Measurements from ENCODE around the gene TRAF1.

Gene TRAF1

DNA sequence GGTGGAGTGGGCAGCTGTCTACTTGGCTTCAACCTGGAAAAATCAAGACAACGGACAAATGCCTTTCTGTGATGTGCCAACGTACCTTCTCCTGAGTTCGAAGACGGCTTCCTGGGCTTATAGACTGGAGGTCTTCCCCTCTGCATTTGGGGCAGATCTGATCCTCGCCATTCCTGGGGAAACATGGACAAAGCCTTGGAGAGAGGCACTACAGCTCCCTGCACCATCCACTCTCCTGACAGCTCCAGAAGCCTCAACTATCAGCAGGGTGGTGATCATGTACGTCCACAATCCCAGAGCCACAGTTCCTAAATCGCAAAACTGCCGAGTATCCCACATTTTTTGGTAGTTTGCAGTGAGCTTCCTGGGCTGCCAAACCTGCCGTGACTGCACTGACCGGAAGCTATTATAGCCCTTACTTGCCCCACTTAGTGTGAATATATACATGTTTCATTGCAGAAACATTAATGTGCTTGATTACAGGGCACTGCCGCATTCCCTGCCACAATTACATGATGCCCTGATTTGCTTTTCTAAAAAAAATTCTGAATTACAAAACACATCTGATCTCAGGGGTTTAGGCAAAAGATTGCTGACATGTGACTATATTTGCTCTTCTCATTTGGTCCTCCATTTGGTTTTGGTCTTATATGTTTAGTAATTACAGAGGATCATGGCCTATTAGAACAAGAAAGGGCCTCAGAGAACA, 2.8 kb downstream of the TRAF1 start:
- DNase-seq (ENCODE audit: low read depth in 2 of 2) = no peak

DNA sequence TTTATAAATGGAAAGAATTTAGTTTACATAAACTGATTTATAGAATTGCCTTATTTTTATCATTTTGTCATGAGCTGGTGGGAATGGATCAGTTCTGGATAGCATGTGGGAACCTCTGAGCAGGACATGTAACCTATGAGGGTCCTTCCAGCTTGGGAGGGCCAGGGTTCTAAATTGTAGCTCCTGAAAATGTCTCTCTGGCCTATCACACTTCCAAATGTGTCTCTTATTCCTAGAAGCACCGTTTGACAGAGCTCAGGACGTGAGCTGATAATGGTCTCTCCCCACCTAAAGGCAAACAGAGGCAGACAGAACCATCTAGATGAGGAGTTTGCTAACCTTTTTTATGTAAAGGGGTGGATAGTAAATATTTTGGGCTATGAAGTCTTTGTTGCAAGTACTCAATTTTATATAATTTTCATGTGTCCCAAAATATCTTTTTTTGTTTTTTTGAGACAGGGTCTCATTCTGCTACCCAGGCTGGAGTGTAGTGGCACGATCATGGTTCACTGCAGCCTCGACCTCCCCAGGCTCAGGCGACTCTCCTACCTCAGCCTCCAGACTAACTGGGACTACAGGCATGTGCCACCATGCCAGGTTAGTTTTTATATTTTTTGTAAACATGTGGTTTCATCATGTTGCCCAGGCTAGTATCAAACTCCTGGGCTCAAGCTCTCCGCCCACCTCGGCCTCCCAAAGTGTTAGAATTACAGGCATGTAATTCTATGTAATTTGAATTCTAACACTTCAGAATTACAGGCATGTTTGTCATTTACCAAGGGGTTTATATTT, 4.0 kb downstream of the TRAF1 start:
- no peak for DNase-seq (ENCODE audit: low read depth in 2 of 2)

DNA sequence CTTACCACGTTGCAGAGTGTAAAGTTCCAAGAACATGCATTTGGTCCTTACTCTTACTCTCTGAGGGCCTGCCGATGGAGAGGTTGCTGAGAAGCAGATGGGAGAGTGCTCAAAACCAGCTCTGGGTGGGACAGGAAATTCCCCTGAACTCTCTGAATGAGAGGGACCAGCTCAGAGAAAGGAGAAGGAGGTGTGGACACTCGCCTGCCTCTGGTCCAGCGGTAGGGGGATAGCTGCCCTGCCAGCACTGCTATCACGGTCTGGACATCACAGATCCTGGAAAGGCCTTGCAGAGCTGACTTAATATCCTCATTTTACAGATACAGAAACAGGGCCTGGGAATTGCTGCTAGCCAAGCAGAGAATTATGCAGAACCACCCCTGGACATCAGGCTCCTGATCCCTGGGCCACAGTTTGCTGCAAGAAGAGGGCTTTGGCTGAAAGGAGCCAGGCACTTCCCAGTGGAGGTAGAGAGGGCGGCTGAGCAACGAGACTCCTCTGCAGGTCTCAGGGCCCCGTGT, 4.9 kb downstream of the TRAF1 start:
- peak in 1 of 2 donors; percentile 22 for DNase-seq (ENCODE audit: low read depth in 2 of 2)

DNA sequence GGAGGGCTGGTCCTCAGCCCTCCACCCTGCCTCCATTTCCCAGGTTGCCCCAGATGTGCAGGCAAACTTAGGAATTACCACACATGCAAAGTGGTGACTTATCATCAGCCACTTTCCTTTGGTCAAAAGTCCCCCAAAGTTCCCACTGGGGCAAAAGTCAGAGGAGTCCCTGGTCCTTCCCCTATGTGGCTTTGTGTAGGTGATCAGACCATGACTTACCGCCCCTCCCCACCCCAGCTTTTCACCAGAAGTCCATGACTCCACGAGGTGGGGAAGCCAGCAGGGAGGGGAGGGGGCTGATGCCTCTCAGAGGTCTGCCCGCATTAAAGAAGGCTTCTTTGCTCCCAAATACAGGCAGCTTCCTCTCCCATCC, 5.8 kb downstream of the TRAF1 start:
- peak; percentile 33 to 55 for DNase-seq (ENCODE audit: low read depth in 2 of 2)

DNA sequence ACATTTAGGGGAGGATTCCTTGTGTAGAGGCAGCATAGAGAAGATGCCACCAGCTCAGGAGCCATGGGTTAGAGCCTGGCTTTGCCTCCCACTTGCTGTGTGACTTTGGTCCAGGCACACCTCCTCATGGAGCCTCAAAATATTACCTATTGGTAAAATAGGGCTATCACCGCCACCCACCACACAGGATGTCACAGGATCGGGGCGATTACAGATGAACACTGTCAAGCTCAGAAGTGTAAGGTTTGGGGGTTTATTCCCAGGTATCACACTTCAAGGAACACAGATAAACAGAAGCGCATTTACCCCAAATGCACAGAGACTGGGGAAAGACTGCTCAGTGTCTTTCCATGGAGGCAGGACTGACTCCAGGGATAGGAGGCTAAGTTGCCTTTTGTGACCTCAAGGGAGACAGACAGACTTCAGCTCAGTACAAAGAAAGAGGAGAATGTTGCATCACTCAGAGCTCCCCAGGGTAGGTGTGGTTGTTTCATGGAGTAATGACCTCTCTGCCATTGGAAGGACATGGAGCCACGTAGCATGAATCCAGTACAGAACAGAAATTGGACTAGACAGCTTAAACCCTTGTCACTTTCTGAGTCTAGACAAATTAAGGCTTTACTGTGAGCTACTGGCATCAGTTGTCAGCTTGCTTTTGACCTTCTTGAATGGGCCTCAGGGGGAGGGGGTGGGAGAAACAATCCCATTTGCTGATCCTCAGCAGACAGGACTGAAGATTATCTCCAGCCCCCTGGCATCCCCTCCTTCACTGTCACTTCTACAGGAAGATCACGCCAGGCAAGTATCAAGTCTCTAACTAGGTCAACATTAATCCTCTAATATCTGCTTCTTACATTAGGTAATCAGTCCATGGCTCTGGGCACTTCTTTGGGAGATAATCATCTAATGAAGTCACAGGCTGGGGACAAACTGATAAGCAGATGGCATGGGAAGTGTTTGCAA, 6.5 kb downstream of the TRAF1 start:
- peak in 1 of 2 donors; percentile 21 for DNase-seq (ENCODE audit: low read depth in 2 of 2)

DNA sequence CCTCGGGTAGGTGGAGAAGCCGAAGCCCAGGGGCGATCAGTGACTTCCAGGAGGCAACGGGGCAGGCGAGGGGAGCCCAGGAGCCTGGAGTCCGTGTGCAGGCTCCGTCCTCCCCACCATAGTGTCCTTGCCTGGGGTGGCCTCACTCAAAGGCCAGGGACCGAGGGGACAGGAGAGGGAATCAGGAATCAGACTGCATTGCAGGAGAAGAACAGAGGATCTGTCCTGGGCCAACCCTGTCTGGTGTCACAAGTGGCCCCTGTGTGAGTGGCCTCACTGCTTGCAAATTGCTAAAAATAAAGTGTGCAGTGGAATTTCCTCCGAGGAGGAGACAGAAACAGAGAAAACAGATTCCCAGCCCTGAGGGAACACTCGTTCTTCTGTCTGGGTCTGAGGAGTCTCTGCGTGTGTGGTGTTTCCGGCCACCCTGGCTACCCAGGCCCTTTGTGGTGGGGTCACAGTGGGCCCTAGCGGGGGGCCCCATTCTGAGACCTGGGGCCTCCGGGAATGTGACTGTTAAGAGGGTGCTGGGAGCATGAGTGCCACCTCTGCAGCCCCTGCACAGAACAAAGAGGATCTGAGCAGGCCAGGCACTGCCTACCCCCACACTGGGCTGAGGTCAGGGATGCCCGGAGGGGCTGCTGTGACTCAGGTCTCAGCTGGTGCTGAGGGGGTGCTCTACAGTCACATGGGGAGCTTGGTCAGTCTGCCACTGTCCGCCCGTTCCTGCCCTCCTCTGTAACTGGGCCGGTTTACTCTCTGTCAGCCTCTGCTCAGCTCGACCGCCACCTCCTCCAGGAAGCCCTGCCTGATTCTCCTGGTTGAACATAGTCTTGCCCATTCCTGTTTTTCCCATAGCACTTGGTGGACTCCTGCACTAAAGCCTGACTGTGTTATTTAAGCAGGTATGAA, 7.4 kb downstream of the TRAF1 start:
- peak in 1 of 2 donors; percentile 25 for DNase-seq (ENCODE audit: low read depth in 2 of 2)

DNA sequence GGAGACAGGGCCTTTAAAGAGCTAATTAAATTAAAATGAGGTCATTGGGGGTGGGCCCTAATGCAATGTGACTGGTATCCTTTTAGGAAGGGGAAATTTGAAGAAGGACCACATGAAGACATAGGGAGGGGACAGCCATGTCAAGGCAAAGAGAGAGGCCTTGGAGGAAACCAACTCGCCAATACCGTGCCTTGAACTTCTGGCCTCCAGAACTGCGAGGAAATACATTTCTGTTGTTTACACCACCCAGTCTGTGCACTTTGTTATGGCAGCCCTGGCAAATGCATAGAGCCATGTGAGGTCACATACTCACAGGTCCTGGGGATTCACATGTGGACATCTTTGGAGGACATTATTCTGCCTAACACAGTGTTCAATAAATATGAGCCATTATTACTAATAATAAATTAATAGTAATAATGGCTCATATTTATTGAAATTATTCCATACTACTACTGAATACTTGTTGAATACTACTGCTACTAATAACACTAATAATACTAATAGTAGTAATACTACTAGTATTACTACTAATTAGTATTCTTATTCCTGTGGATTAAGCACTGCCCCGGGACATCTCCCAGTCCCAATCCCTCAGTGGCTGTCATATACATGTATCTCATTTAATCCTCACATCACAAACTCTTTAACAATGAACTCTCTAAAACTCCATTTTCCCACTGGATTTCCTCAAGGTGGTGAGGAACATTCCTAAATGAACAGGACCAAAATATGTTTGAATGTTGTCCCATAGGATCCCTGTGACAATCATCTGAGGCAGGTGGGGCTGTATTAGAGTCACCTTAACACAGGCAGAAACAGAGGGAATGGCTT, 8.4 kb downstream of the TRAF1 start:
- no peak for DNase-seq (ENCODE audit: low read depth in 2 of 2)

DNA sequence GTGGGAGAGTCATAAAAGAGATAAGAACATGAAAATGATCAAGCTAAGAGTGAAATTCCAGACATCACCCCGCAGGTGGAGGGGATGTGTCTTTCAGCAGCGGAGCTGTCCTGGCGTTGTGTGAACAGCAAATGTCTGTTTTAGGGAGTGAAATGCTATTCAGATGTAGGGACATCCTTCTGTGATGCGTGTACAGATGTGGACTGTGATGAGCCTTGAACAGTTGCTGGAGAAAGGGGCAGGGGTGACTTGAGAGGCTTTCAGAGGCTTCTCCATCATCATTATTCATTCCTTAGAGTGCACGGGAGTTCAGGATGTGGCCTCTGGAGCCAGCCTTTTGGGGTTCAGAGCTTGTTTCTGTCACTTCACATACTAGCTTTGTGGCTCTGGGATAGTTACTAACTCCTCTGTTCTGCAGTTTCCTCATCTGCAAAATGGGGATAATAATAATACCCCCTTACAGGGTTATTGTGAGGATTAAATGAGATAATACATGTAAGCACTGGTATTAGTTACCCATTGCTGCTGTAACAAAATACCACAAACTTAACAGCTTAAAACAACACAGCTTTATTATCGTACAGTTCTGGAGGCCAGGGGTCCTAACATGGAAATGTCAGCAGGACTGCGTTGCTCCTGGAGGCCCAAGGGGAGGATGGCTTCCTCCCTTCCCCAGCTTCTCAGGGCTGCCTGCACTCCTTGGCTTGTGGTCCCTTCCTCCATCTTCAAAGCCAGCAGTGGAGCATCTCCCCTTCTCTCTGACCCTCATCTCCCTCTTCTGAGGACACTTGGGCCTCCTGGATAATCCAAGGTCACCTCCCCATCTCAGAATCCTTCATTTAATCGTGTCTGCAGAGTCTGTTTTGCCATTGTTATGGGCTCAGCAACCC, 9.4 kb downstream of the TRAF1 start:
- DNase-seq (ENCODE audit: low read depth in 2 of 2) = no peak

DNA sequence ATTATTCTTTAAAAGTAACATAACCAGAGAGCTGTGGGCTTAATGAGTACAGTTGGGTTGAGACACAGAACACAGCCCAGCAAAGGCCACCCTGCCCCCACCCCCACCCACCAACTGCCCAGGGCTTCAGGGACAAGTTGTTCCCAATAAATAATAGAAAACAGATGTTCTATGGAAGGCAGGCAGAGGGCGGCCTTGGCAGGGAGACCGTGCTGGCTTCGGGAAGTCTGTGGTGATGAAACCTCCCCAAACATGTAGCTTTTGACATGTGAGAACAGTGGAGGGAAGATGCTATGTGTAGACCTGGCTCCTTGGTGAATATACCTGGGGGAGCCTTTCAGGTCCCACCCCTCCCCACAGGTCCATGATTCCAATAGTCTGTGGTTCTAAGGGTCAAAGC, 10.0 kb downstream of the TRAF1 start:
- no peak for DNase-seq (ENCODE audit: low read depth in 2 of 2)

DNA sequence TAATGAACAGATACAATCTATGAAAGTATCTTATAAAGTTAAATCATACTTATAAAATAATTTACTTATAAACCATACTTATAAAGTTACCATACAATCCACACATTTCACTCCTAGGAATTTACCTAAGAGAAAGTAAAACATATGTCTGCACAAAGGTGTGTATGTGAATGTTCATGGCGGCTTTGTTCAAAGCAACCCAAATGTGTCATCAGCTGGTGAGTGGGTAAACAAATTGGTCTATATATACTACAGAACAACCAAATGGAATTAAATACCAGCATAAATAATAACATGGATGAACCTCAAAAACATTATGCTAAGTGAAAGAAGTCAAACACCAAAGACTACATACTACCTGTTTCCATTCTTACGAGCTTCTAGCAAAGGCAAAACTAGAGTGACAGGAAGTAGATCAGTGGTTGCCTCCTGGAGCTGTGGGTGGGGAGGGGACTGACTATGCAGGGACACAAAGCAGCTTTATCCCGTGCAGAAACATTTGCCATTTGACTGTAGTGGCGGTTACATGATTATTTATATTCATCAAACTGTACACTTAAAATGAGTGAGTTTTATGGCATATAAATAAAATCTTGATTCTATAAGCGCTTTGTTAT, 10.6 kb downstream of the TRAF1 start:
- peak in 1 of 2 donors; percentile 36 for DNase-seq (ENCODE audit: low read depth in 2 of 2)

DNA sequence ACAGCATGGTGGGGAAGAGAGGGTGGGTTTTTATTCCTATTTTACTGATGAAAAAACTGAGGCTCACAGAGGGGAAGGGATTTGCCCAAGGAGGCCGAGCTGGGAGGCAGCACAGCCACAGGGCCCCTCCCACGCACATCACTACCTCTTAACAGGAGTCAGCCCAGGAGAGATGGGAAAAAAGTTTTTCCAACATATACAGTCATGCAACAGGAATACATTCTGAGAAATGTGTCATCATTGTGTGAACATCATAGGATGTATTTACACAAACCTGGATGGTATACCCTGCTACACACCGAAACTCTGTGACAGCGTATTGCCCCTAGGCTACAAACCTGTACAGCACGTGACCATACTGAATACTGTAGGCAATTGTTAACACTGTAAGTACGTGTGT, 11.6 kb downstream of the TRAF1 start:
- DNase-seq (ENCODE audit: low read depth in 2 of 2) = no peak

DNA sequence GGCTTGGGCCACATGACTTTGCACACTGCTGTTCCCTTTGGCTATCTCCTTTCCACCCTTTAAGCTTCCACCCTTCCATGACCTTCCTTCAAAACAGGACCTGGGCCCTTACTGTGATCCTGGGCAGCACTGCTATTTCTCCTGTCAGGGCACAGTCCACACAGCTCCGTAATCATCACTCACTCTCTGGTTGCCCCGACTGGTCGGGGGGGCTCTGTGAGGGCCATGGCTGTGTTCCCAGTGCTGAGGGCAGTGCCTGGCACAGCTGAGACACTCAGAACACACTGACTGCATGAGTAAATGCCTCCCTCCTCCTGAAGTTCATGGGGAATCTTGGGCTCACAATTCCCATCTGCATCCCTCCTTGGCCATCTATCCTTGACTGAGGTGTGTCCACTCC, 12.2 kb downstream of the TRAF1 start:
- DNase-seq (ENCODE audit: low read depth in 2 of 2) = no peak

DNA sequence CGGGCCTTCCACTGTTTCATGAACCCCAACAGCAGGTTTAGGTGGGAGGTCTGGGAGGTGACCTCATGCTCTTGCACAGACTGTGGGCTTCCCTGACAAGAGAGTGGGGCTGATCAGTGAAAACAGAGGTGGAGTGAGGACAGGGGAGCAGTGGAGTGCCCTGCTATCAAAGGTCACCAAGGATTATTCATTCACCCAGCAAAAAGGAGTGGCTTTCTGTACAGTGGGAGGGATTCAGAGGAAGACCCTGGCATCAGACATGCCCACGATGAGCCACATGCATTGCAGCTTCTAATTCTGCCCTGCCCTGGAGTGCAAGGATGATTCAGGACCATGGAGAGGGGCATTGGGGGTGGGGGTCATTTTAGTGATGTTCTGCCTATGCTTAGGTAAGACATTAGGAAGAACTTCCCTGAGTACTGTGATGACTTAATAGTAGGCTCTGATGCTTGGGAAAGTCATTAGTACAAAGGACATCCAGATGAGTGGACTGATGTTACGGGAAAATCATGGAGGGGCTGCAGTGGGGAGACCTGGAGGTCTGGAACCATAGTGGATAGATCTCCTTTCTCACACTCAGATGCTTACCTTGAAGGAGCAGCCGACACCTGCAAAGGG, 12.8 kb downstream of the TRAF1 start:
- no peak for DNase-seq (ENCODE audit: low read depth in 2 of 2)

DNA sequence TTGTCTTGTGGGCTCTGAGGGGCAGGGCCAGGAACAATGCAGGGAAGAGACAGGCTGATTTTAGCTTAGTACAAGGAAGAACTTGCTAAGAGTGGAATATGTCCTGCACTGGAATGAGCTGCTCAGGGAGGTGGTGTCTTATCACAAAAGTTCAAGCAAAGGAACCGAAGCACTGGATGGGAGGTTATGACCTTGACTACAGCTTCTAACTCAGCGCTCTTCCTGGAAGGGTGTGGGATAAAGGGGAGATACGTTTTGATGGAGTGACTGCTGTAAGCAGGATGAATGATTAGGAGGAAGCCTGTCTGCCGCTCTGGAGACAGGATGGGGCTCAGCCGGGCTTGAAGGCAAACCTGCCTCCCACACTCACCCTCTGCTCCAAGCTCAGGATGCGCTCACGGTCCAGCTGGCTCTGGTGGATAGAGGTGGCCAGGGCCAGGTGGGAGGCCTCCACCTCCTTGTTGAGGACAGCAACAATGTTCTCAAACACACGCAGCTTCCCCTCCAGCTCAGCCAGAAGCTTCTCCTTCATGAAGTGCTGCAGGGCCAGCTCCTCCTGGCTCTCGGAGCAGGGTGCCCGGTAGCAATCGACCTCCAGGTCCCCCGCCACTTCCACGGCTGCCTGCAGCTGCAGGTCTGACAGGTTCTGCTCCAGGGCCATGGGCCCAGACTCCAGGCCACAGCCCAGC, 13.5 kb downstream of the TRAF1 start:
- DNase-seq (ENCODE audit: low read depth in 2 of 2) = no peak

DNA sequence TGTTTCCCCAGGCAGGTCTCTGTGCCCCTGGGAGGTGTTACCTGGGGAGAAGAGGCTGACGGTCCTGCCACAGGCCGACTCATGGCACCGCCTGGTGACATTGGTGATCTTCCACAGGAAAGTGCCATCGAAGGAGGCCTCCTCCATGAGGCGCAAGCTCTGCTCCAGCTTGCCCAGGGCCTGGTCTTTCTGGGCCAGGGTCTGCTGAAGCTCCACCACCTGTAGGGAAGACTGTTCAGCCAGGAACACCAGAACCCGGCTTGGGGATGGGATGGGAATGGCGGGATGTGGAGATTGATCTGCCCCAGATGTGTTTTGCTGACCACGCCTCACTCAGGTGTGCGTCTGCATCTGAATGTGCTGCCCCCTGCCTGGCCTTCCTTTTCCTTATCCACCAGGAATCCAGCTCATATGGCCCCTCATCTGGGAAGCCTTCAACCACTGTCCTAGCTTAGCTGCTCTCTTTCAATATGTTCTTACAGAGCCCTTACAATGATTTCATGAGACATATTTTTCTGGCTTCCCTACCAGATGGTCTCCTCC, 15.2 kb downstream of the TRAF1 start:
- DNase-seq (ENCODE audit: low read depth in 2 of 2) = no peak

DNA sequence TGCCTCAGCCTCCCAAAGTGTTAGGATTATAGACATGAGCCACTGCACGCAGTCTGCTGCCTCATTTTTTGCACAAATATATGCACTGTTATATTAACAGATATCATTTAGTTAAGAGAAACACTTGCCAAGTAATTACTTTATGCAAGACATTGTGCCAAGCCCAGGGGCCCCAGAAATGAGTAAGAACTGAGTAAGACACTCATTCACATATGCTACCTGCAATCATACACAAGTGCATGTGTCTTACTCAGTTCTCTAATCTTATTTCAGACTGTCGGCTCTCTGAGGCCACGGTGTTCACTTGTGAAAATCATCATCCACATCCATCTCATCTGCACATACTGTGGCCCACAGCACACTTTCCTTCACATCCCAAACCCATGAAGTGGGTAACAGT, 16.0 kb downstream of the TRAF1 start:
- no peak for DNase-seq (ENCODE audit: low read depth in 2 of 2)

DNA sequence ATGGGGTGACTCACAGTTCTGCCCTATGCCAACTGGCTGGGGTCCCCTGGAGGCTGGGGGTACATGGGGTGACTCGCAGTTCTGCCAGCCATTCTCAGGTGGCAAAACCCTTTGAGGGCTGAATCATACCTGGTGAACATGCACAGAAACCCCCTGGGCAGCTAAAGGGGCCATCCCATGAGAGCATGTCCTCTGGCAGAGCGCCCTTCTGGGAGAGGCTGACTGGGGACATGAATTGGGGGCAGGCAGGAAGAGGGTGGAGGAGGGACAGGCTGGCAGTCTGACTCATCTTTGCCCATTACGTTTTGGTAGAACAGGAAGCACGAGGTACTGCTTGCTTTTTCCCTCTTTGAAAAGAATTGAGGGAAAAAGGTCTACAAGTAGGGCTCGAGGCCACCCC, 16.7 kb downstream of the TRAF1 start:
- no peak for DNase-seq (ENCODE audit: low read depth in 2 of 2)
